ENCODE results near the gene DENND4A.

- TF ChIP-seq PATZ1 (CRISPR knock-in tag; IDR thresholded peaks at IDR 0.05; ENCODE audit: borderline replicate concordance) (no peak), GLIS3 (CRISPR knock-in tag; IDR thresholded peaks at IDR 0.05) (no peak), CREB5 (CRISPR knock-in tag; IDR thresholded peaks at IDR 0.05; ENCODE audit: low read depth) (no peak)
These were observed 53.4 kb downstream of the DENND4A start for GRCh38 chr15:65738649-65739048.

Measured in SK-N-SH treated with all-trans-retinoic acid at 6 μM for 48 hours (cell line).